NCI-H128 (cell line): ENCODE data around the gene HJURP.

Source experiments
- DNase-seq: peaks from one replicate; lab custom pipeline; 2025; ENCODE audit not compliant: unreplicated experiment; lab: John Stamatoyannopoulos, UW

HJURP gene

GRCh38 chr2:233794128-233794658 lies 60.1 kb downstream of the HJURP start:
- DNase-seq: no peak

- no peak for DNase-seq
These were observed 60.7 kb downstream of the HJURP start for GRCh38 chr2:233793465-233794127.

DNA sequence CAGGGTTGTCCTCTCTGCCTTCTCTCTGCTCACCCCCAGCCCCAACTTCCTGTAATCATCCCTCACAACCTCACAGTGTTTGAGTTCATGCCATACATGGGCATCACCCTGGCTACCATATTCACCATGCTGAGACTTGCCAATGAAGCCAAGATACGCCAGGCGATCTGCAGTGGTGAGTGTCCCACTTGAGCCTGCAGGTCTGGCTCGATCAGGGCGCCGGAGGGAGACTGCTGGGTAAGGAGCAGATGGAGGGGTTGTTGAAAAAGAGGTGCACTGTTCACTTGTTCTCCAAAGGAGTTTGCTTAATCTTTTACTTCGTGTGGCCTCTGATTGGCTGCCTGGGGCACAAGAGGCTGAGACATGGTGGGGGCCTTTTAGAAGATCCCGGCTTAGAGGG lies 61.6 kb downstream of the HJURP start:
- no peak for DNase-seq

GRCh38 chr2:233791883-233792329 lies 62.4 kb downstream of the HJURP start:
- no peak for DNase-seq

- DNase-seq: no peak
These were observed 63.0 kb downstream of the HJURP start for GRCh38 chr2:233791151-233791882.

GRCh38 chr2:233789554-233789953 lies 64.8 kb downstream of the HJURP start:
- DNase-seq: no peak
